GM19023 (cell line): Measurements from ENCODE around the gene ACAP2.

Source experiments
- ATAC-seq: cut with Tn5 transposase; IDR thresholded peaks from one replicate; pipeline ENCODE4 v1.9.1; 2021; ENCODE audit warnings: mild to moderate bottlenecking, moderate library complexity; ENCODE audit not compliant: unreplicated experiment

Gene ACAP2

GRCh38 chr3:195224980-195225580, 217.7 kb downstream of the ACAP2 start:
- ATAC-seq: no peak
